IPS DF 4.7 (cell line): Measurements from ENCODE around the gene TSNAX.

Experiments
- DNase-seq: peaks from one replicate; pipeline ENCODE4 v3.0.0-alpha.2; 2013; ENCODE audit warnings: low spot score; ENCODE audit errors: extremely low read depth

TSNAX gene

DNA sequence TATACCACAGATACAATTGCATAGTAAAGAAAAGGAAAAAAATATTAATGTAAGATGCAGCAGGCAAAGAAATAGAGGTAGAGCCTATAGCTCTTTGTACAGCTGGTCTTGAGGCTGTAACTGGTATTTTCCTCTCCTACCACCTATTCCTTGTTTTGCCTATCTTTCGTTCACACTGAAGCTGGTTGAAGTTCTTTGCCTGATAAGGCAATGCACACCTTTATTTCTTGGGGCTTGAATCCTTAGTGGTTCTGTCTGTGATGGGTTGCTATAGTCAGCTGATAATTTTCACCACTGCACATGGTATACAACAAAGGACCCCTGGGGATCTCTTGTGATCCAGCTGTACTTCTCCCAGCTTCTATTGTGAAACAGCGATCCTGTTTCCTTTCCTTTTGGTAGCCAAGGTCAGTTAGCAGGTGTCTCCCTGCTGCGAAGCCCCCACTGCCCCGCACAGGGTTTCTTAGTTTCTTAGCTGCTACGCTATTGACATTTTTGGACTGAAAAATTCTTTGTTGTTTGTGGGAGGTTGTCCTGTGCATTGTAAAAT is 9.9 kb upstream of the TSNAX start:
- DNase-seq = no peak

DNA sequence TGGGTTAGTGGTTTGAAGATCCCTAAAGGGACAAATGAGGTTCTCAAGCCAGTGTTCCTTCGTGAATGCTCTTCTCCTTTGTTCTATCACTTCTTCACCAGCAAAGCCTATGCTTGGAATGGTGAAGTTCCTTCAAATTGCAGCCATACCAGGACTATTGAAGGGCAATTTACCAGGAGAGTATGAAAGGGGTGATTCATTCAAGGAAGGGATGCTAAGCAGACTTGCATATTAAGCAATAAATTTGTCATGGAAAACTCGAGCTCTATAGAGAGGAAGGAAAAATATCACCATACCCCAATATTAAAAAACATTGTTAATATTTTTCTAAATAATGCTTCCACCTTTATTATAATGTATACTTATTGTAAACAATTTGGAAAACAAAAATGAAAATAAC is 9.3 kb upstream of the TSNAX start:
- no peak for DNase-seq

DNA sequence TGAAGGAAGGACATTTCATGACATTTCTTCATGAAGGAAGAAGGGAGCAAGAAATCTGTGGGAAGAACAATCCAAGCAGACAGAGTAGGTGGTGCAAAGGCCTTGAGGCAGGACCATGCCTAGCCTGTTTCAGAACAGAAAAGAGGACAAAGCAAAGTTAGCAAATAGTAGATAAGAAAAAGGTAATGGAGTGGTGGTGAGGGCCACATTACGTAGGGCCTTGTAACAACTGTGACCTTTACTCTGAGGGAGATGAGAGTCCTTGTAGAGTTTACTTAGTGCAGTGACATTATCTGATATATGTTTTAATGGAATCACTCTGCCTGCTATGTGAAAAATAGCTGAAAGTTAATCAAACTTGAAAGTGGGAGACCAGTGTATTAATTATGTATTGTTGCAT is 6.4 kb upstream of the TSNAX start:
- DNase-seq = no peak

DNA sequence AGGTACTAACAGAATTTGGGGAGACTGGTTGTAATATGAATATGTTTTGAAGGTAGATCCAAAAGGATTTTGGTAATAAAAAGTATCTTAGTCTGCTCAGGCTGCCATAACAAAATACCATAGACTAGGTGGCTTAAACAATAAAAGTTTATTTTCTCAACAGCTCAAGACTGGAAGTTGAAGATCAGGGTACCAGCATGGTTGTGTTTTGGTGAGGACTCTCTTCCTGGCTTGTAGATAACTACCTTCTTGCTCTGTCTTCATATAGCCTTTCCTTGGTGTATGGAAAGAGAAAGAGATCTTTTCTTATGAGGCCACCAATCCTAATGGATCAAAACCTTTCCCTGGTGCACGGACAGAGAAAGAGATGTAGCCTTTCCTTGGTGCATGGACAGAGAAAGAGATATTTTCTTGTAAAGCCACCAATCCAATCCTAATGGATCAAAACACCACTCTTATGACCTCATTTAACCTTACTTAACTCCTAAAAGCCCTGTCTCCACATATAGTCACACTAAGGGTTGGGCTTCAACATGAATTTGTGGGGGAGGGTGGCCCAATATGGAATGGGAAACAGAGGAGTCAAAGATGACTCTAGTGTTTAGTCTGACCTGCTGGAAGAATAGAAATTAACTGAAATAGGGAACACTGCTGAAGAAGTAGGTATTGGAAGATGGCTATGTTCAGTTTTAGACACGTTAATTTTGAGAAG is 5.4 kb upstream of the TSNAX start:
- no peak for DNase-seq

DNA sequence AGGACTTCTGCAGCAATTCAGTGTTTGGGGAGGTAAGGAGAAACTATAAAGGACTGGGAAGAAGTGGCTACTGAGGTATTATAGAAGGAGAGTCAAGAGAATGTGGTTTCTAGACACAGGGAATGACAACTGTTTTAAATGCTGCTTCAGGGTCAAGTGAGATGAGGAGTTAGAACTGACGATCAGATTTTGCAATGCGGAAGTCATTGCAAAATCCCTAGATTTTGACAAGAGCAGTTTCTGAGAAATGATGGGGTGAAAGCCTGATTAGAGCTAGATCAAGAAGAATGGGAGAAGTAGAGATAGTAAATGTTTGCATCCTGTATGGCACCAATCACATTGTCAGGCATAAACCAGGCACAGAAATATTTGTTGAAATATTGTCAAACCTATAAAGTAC is 4.7 kb upstream of the TSNAX start:
- DNase-seq = no peak

DNA sequence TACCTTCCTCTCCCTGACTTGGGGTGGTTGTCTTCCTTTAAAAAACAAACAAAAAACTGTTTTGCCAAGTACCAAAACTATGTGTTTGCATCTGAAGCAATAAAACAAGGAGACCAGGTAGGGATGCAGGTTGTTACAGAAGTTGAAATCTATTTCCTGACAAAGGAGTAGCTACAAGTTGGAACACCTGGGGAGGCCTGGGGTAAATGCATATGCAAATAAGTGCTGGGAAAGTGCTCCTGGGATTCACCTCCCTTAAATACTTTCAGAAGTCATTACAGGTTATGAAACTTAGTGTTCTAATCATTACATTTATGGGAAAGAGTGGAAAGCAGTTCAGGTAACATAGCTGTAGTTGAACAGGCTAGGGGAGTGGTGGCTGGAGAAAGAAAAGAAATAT is 1.9 kb upstream of the TSNAX start:
- no peak for DNase-seq

DNA sequence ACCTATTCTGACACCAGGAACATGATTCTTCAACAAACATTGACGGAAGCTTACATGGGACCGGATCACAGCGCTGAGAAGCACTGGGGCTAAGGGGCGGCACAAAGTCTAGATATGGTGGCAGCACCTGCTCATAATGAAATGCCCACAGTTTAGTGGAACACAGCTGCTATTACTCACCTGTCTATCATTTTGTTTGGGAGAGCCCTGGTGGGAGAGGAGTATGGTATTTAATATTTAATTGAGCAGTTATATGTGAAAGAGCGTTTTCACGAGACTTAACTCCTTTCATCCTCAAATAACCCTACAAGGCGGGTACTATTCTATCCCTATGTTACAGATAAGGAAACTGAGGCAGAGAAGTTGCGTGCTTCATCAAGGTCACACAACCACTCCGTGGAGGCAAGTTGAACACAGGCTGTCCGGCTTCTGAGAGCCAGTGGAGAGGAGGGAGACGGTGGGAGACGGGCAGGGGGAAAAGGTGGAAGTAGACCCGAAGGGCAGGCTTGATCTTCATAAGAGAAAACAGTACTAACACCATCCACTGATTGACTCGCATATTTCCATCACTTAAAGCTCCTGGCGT is 790 bp upstream of the TSNAX start:
- DNase-seq = no peak

DNA sequence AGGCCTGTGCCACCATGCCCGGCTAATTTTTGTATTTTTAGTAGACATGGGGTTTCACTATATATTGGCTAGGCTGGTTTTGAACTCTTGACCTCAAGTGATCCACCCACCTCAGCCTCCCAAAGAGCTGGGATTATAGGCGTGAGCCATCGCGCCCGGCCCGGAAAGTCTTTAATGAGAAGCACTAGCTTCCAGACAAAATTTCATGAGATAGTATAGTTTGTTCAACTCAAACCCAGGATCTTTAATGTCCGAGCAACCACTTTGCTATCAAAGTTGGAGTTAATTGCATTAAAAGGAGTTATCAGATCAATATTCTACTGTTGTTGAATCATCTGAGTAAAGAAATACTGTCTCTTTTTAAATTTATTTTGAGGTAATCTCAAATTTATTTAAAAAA is 4.8 kb downstream of the TSNAX start:
- no peak for DNase-seq

DNA sequence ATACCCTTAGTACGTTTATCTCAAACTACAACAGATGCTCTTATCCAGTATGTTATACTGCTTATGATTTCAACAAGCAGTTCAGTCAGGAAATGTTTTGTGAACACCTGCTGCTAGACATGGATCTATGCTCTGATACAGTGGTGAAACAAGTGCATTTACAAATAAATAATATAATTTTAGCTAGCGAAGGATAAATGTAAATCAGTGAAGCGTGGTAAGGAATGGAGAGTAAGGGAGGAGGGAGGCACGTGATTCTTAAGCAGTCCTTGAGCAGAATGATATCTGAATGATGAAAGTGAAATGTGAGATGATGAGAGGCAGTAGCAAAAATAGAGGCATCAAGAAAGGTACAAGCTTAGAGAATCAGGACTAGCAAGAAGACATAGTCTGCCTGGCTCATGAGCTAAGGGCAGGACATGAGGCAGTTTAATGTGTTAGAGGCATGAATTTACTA is 6.3 kb downstream of the TSNAX start:
- DNase-seq = no peak

DNA sequence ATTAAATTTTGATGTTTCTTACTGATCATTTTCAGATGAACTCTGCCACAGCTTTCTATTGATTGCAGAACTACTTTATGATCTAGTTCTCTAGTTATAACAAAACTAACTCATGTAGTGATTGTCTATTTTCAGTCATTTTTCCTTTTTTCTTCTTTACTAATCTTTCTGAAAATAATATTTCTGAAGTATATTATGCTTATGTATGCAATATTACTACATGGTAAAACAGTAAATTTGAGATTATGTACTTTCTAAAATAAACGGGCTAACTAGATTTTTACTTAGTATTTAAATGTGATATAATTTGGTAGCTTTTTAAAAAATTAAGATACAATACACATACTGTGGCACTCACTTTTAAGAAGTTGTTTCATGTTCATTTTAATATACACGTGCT is 7.6 kb downstream of the TSNAX start:
- no peak for DNase-seq

DNA sequence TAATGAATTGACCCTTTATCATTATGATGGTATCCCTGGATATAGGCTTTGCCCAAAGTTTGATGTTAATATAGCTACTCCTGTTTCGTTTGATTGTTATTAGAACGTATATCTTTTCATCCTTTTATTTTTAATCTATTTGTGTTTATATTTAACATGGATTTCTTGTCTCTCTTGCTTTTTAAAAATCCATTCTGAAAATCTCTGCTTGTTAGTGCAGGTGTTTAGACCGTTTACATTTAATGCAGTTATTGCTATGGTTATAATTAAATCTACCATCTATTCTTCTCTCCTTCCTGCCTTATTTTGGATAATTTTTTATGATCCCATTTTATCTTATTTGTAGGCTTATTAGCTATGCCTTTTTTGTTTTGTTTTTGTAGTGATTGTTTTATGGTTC is 12.4 kb downstream of the TSNAX start:
- DNase-seq = no peak

DNA sequence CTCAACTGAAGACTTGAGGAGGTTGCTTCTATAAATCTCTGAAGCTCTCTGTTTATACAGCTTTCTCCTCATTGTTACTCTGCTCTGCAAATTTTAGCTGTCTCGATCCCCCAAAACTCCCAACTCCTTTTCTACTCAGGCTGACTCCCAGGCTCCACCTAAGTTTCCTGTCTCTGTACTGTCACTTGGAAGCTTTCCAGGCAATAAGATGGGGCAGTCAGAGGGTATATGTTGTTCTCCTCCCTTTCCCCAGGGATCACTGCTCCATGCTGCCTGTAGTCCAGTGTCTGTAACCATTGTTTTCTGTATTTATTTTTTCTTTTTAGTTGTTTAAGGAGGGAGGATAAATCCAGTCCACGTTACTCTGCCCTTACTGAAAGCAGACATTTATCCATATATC is 13.4 kb downstream of the TSNAX start:
- no peak for DNase-seq

DNA sequence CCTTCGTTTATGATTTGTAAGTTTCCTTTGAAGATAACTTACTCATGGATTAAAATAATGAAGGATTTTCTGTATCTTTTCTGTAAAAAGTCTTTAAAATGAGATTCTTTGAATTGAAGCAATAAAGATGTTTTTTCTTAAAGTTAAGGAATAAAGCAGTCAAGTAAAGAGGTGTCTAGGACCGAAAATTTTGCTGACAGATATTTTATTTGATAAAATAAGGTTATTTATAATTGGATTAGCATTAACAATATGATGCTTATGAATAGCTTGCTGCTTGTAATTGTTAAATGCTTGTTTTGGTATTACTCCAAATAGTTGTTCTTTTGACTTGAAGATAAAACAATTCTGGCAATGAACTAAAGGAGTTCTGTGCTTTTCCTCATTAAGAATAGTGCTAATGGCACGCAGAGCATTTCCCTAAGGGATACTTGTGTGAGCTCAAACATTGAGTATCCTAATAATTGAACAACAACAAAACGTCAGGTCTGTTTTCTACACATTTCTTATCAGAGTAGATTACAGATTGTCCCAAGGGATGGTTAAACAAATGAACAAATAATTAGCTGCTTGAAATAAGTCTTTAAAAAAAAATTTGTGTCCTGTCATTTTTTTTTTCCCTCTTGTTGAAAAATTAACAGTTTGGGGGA is 16.6 kb downstream of the TSNAX start:
- DNase-seq = no peak

DNA sequence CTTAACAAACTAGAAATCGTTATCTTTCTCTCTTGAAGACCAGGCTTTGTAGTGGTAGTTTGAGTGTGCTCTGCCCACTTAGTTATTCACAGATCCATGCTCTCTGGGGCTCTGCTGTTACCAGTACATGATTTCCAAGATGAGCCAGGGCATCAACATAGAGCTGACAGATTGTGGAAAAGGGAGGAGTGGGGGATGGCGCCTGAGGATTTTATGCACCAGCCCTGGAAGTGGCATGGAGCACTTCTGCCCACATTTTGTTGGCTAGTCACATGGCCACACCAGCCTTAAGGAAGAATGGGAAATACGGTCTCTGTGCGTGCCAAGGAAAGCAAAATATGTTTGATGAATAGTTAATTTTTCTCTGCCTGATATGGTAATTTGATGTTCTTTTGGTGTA is 18.2 kb downstream of the TSNAX start:
- no peak for DNase-seq

DNA sequence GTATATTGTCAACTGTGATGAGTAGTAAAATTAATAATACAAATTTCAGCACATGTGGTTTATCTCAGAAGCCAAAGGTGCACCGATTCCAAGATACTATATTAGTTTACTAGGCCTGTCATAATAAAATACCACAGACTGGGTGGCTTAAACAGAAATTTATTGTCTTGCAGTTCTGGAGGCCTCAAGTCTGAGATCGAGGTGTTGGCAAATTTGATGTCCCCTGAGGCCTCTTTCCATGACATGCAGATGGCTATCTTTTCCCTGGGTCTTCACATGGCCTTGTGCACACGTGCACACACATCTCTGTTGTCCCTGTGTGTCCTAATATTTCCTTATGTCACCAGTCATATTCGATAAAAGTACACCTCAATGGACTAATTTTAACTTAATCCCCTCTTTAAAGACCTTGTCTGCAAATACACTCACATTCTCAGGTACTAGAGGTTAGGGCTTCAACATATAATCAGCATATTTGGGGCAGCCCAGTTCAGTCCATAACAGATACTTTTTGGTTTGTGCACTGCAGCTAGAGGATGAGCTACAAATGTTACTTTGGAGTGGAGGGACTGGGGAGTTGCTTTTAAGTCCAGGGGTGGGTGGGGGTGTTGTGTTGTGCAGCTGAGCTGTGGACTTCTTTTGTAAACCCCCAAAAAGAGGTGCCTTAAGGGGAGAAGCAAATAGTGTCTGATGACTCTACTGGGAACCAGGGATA is 21.4 kb downstream of the TSNAX start:
- DNase-seq = no peak

DNA sequence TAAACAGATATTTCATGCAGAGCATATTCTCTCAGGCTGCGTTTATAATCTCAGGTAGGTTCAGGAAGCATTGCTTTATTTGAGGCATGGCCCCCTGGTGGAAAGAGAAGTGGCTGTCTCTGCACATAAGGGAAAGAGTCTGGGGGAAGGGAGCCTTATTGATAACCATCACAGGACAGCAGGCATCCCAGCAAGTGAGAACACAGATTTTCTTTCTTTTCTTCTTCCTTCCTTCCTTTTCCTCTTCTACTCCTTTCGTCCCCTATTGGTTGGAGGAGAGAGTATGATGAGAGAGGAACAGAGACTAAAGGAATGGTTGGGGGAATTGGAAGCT is 21.9 kb downstream of the TSNAX start:
- no peak for DNase-seq

DNA sequence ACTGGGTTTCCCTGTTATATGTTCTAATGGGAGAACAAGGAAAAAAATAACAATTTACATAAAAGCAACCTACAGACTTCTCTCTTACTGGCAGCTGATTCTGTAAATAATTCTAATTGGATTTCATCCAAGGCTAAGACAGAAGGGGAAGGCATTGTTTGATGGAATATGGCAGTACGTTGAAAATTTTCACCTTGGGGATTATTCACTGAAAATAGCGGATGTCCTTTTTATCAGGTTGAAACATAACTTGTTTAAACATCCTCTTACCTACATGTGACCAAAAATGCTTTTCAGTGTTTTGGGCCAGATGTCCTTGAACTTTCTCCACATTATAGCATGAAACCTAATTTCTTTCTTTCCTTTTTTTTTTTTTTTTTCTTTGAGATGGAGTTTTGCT is 24.9 kb downstream of the TSNAX start:
- no peak for DNase-seq

DNA sequence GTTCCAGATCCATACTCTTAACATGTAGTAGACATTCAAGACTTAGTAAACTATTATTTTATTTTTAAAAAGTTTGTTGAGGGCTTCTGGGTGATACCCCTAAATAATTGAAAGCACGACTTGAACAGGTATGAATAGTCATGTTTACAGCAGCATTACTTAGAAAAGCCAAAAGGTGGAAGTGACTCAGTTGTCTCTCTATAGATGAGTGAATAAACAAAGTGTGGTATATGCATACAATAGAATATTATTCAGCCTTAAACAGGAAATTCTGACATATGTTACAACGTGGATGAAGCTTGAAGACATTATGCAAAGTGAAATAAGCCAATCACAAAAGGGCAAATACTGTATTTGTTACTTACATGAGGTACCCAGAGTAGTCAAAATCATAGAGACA is 26.5 kb downstream of the TSNAX start:
- no peak for DNase-seq

DNA sequence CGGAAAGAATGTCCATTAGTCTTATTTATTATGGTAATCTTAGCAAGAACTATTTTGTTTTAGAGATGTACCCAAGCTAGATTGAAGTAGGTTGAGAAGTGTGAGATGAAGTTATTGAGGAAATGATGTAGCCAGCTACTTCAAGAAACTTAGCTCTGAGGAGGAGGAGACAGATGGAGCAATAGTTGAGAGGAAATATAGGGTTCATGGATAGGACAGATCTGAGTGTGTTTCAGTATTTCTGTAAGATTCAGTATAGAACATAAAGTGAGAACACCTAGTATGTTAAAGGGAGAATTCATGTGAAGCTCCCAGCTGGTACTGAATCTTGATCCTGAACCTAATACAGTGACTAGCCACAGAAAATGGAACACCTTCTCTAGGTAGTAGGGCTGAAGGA is 28.9 kb downstream of the TSNAX start:
- no peak for DNase-seq

DNA sequence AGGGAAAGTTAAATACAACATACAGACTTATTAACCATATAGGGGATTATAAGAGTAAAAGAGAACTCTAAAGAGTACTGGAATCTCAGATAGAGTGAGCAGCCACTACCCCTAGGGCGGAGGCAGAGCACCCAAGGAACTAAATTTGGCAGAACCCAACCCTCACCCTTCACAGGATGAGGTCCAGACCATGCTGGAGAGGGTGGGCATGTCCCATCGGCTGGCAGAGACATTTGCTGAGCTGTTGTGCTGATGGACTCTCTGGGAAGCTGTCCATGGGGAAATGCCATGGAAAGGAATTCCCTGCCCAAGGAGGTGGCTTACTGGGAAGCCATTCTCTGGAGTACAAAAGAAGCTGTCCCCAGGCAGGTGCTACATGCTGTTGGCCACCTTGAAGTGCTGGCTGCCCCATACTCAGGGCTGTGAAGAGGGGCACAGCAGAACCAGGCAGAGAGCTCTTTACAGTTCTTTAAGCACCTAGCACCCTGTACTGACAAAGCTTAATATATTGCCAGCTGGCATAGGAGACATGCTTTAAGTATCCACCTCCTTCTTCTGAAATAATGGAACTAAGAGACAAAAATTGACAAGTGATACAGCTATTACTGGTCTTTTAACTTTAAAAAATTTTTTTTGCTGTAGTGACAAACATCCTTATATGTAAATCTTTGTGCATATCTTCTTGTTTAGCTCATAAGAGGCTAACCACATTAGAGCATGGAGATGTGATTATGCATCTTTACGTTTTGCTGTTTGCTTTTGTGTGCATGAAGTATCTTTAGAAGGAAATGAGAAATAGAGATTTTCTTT is 29.6 kb downstream of the TSNAX start:
- DNase-seq = no peak

DNA sequence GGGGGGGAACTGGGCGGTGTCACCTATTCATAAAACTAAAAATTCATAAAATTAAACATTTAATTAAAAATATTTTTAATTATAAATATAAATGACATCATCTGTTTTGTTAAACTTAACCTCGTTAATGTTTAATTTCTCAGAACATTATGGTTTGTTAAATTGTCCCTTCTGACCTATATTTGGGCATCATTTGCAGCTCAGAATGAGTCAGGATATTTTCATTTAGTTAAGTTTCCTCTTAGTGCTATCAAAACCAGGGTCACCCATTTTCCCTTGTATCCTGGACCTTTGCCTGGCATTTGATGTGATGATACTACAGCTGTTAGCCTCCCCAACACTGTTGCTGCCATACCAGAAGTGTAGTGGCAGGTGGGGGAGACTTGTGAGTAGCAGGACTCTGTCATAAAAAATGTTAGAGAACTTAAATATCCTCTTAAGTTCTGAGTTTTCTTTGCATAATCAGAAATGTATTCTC is 30.3 kb downstream of the TSNAX start:
- DNase-seq = no peak
